Pancreas (tissue), 10 donors: ENCODE measurements around the gene FRZB. TPM values are rescaled to one million over a fixed set of nuclear protein-coding genes. Genes with fewer than 3 reads are reported as not detected.
A peak's percentile ranks its signal among the peaks of the same experiment; 100 is the strongest.

Experiments used
- ATAC-seq, 4 donors: fragments of 200-7000 bp; cut with Tn5 transposase; one replicate each; pipeline versions ENCODE4 v1.8.0 to v1.9.1; 2020; ENCODE audit warnings: mild to moderate bottlenecking in 4 of 4, moderate library complexity in 4 of 4
- DNase-seq, 6 donors: peaks; one replicate each; pipeline ENCODE4 v3.0.0-alpha.2; 2020
- FAIRE-seq: peaks from 2 replicates; lab custom pipeline; 2012; peaks lifted over from hg19 to GRCh38; lab: Jason Lieb, UNC
- H3K27ac ChIP-seq, 4 donors: fragments of 200-600 bp; sonication (generic); 1 replicate in 3 of 4; 2 replicates in 1 of 4; pipeline versions ENCODE4 v1.5.0 to v1.8.0; 2020
- H3K27me3 ChIP-seq, 4 donors: fragments of 200-600 bp; one replicate each; pipeline ENCODE4 v1.8.0; 2021
- H3K36me3 ChIP-seq, 3 donors: fragments of 200-600 bp; sonication (generic) in 1 of 3; one replicate each; pipeline versions ENCODE4 v1.5.0 to v1.8.0; 2020 to 2021
- H3K4me1 ChIP-seq, 3 donors: fragments of 200-600 bp; one replicate each; pipeline ENCODE4 v1.8.0; 2021
- H3K4me3 ChIP-seq, 4 donors: fragments of 200-600 bp; sonication (generic) in 2 of 4; one replicate each; pipeline versions ENCODE4 v1.5.0 to v1.8.0; 2020 to 2021
- H3K9me3 ChIP-seq, 4 donors: fragments of 200-600 bp; one replicate each; pipeline ENCODE4 v1.8.0; 2021
- CTCF ChIP-seq, 4 donors: fragments of 200-600 bp; sonication (generic) in 3 of 4; IDR thresholded peaks; one replicate each; pipeline versions ENCODE4 v1.5.0 to v1.8.0; 2021; ENCODE audit warnings: antibody characterized with exemption in 4 of 4
- WGBS, 2 donors: extraction: QIAGEN DNeasy Blood & Tissue Kit; methylation state at CpG; one replicate each; pipeline ENCODE4 v1.1.7; 2013; 5-methylcytosine and 5-hydroxymethylcytosine counted together
- intact Hi-C, 3 donors: fragments of 100-400 bp; cut with DNase I; formaldehyde crosslinking; loops; one replicate each; pipeline versions ENCODE4 v1.11.1 to v1.14.2; 2022
- polyA plus RNA-seq, 2 donors: library from polyadenylated mRNA; stranded (reverse); fragments of 200-250 nt; gene quantifications; one replicate each; pipeline ENCODE4 v1.2.3, GENCODE V29; 2013
- total RNA-seq, 6 donors: library from RNA; stranded (reverse); fragmentation: NEBNext Ultra II Directional in 4 of 6; extraction: Animal tissue kit (Norgen Biotek cat#: 25700) in 4 of 6; gene quantifications; one replicate each; pipeline versions ENCODE4 v1.2.1 to v1.2.4, GENCODE V29; 2021 to 2023
- donor health status: healthy with polysubstance abuse.
- donor health status: DM: no; HTN: no; CAD: no; lungs with moderate emphysema.
- donor health status: DM: no; HTN: no; CAD: no.
- donor health status: control.
- donor health status: control.
- donor health status: Bipolar disorder and iron deficiency.
- donor health status: DM: yes; HTN: yes; CAD: no.
- donor health status: DM: no; HTN: no; CAD: no.
- donor health status: DM: no; HTN: no; CAD: no.
- donor health status: DM: yes; HTN: yes; CAD: no.

Gene FRZB
- total and polyA plus RNA-seq, 8 donors: 0.35 to 3.5 (median 0.78) TPM

GRCh38 chr2:182912518-182912915 is 46.1 kb upstream of the FRZB start:
- 70 to 73% methylated on average over 3 of the region's 3 CpGs for WGBS, 2 donors
- Histone ChIP-seq H3K4me1 (no peaks in the 10 kb centered on the region), H3K27ac (no peak overlapping the region), H3K4me3 (no peak overlapping the region), H3K9me3 (no peaks in the 10 kb centered on the region), H3K36me3 (peaks cover 0 to 5% (median 0%) of the 10 kb centered on the region in 3 donors), H3K27me3 (no peaks in the 10 kb centered on the region)
- TF ChIP-seq CTCF (IDR thresholded peaks at IDR 0.05): no peak
- DNase-seq: no peak
- intact Hi-C loops: no loop called here
- ATAC-seq: no peak
- FAIRE-seq: no peak

GRCh38 chr2:182911813-182912517 is 45.5 kb upstream of the FRZB start:
- H3K27ac ChIP-seq: no peak overlapping the region
- ATAC-seq: no peak
- H3K4me1 ChIP-seq: no peaks in the 10 kb centered on the region
- H3K9me3 ChIP-seq: no peaks in the 10 kb centered on the region
- no peak overlapping the region for H3K4me3 ChIP-seq
- intact Hi-C loops: no loop called here
- no peak for TF ChIP-seq CTCF (IDR thresholded peaks at IDR 0.05)
- no peak for FAIRE-seq
- 76 to 84% methylated on average over 2 of the region's 2 CpGs for WGBS, 2 donors
- no peak for DNase-seq
- no peaks in the 10 kb centered on the region for H3K27me3 ChIP-seq
- H3K36me3 ChIP-seq: peaks cover 0 to 5% (median 0%) of the 10 kb centered on the region in 3 donors

DNA sequence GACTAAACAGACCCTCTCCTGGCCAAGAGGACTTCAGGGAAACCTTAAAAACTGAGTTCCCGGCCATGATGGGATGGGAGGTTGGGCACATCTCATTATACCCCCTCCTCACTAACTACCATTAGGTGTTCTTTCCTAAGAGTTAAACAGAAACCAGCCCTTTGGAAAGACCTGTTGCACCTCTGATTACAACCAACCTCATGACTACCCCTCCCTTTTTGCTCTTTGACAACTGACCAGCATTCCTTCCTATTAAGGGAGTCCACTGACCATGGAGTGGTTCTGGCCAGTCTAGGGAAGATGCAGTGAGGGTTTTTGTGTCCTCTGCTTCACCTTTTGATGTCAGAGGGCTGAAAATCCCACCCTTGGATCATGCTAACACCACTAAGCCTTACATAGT is 44.5 kb upstream of the FRZB start:
- intact Hi-C loops: no loop called here
- no peak overlapping the region for H3K27ac ChIP-seq
- FAIRE-seq: no peak
- peaks cover 0 to 5% (median 0%) of the 10 kb centered on the region in 3 donors for H3K36me3 ChIP-seq
- no peaks in the 10 kb centered on the region for H3K4me1 ChIP-seq
- no peaks in the 10 kb centered on the region for H3K9me3 ChIP-seq
- ATAC-seq: no peak
- TF ChIP-seq CTCF (IDR thresholded peaks at IDR 0.05): no peak
- H3K4me3 ChIP-seq: no peak overlapping the region
- WGBS, 2 donors: 97 to 100% methylated on average over 1 of the region's 1 CpG
- no peaks in the 10 kb centered on the region for H3K27me3 ChIP-seq
- no peak for DNase-seq

- H3K4me1 ChIP-seq: no peaks in the 10 kb centered on the region
- DNase-seq (no peak), FAIRE-seq (no peak), ATAC-seq (no peak)
- intact Hi-C loops: no loop called here
- H3K27me3 ChIP-seq: no peaks in the 10 kb centered on the region
- 81 to 84% methylated on average over 7 of the region's 7 CpGs for WGBS, 2 donors
- H3K27ac ChIP-seq: no peak overlapping the region
- H3K4me3 ChIP-seq: no peak overlapping the region
- no peaks in the 10 kb centered on the region for H3K36me3 ChIP-seq
- H3K9me3 ChIP-seq: no peaks in the 10 kb centered on the region
- no peak for TF ChIP-seq CTCF (IDR thresholded peaks at IDR 0.05)
Measured at GRCh38 chr2:182907081-182907830, 40.8 kb upstream of the FRZB start.

- no peak for TF ChIP-seq CTCF (IDR thresholded peaks at IDR 0.05)
- ATAC-seq (no peak), DNase-seq (no peak), FAIRE-seq (peak; percentile 5)
- Histone ChIP-seq H3K4me1 (no peaks in the 10 kb centered on the region), H3K36me3 (no peaks in the 10 kb centered on the region), H3K27me3 (no peaks in the 10 kb centered on the region), H3K4me3 (no peak overlapping the region), H3K27ac (no peak overlapping the region), H3K9me3 (no peaks in the 10 kb centered on the region)
- intact Hi-C loops: no loop called here
Measured at GRCh38 chr2:182906454-182906853, 40.0 kb upstream of the FRZB start.
